HepG2 (cell line): ENCODE results near the gene TRMT1. TPM values are rescaled to one million over a fixed set of nuclear protein-coding genes. Genes with fewer than 3 reads are reported as not detected.

Experiments used
- CTCF ChIP-seq: sonication (generic); formaldehyde crosslinking; IDR thresholded peaks from 2 replicates; pipeline ENCODE4 v1.5.0; 2020; ENCODE audit warnings: mild to moderate bottlenecking, missing genetic modification reagents, moderate library complexity
- DMAP1 ChIP-seq: IDR thresholded peaks from 2 replicates; pipeline ENCODE4 v1.6.1; 2016
- GMEB1 ChIP-seq: sonication (generic); formaldehyde crosslinking; IDR thresholded peaks from 2 replicates; pipeline ENCODE4 v1.5.1; 2020; ENCODE audit warnings: missing genetic modification reagents, mild to moderate bottlenecking, borderline replicate concordance
- HNF4G ChIP-seq, 2 experiments: sonication (generic) in 1 of 2; formaldehyde crosslinking in 1 of 2; IDR thresholded peaks; 2 replicates each; pipeline versions ENCODE4 v1.4.0 to v1.6.1; 2011 to 2020; ENCODE audit warnings: borderline replicate concordance in 2 of 2, low read depth in 2 of 2, mild to moderate bottlenecking in 2 of 2, low read length in 1 of 2, missing genetic modification reagents in 1 of 2, moderate library complexity in 1 of 2
- MLX ChIP-seq: IDR thresholded peaks from 2 replicates; pipeline ENCODE4 v1.6.1; 2016
- NR2F2 ChIP-seq: IDR thresholded peaks from 2 replicates; pipeline ENCODE4 v1.6.1; 2012; ENCODE audit warnings: low read depth, inconsistent platforms, borderline replicate concordance
- SIX1 ChIP-seq: sonication (generic); formaldehyde crosslinking; IDR thresholded peaks from 2 replicates; pipeline ENCODE4 v1.4.0; 2020; ENCODE audit warnings: missing genetic modification reagents, borderline replicate concordance
- SRF ChIP-seq: IDR thresholded peaks from 2 replicates; pipeline ENCODE4 v1.6.1; 2011; ENCODE audit warnings: mild to moderate bottlenecking, low read depth, low read length, moderate library complexity
- TARDBP ChIP-seq: sonication (generic); formaldehyde crosslinking; IDR thresholded peaks from 2 replicates; pipeline ENCODE4 v1.8.0; 2022; ENCODE audit warnings: mild to moderate bottlenecking, missing genetic modification reagents
- TFDP1 ChIP-seq: IDR thresholded peaks from 2 replicates; pipeline ENCODE4 v1.6.1; 2016; ENCODE audit warnings: missing compliant biosample characterization, missing genetic modification reagents, borderline replicate concordance
- TRIM22 ChIP-seq: fragments of 450-650 bp; IDR thresholded peaks from 2 replicates; pipeline ENCODE4 v1.6.1; 2017
- ZNF335 ChIP-seq: sonication (generic); formaldehyde crosslinking; IDR thresholded peaks from 2 replicates; pipeline ENCODE4 v1.4.0; 2020; ENCODE audit warnings: missing genetic modification reagents
- ZNF687 ChIP-seq: sonication (generic); formaldehyde crosslinking; IDR thresholded peaks from 2 replicates; pipeline ENCODE4 v1.5.1; 2020; ENCODE audit warnings: mild to moderate bottlenecking, missing genetic modification reagents, moderate library complexity
- ZNF800 ChIP-seq: sonication (generic); formaldehyde crosslinking; IDR thresholded peaks from 2 replicates; pipeline ENCODE4 v1.4.0; 2020; ENCODE audit warnings: missing genetic modification reagents
- polyA plus RNA-seq, 8 experiments: library from polyadenylated mRNA; depleted of rRNA in 3 of 8; stranded (reverse) in 7 of 8; unstranded in 1 of 8; fragments of >200 nt; fragmentation: Illumina TruSeq in 4 of 8; extraction: Trizol in 4 of 8; gene quantifications; 2 replicates each; pipeline versions ENCODE4 v1.2.1 to v1.2.3, GENCODE V29; 2011 to 2016; ENCODE audit warnings: low read depth in 4 of 8, missing spikeins in 1 of 8, mixed read lengths in 1 of 8; ENCODE audit not compliant: insufficient read depth in 1 of 8
- total RNA-seq, 5 experiments: library from RNA; depleted of rRNA; stranded (reverse); fragments of >200 nt; fragmentation: Illumina TruSeq; extraction: Trizol; gene quantifications; 2 replicates each; pipeline ENCODE4 v1.2.3, GENCODE V29; 2016; ENCODE audit warnings: low read depth in 1 of 5

TRMT1 gene
- total and polyA plus RNA-seq, 2 of the 13 experiments (the other 11 are each of a cell fraction or from before 2014, with no cell fraction given): 35.5 to 44.1 TPM

GRCh38 chr19:13102666-13103580 is 13.6 kb downstream of the TRMT1 start, which contains the start of gene LYL1 (continued):
- TF ChIP-seq ZNF335 (CRISPR knock-in tag): peak; percentile 77; the same call in 1 of the 2 replicates
- TF ChIP-seq GMEB1 (CRISPR knock-in tag): no peak
- TF ChIP-seq TARDBP (CRISPR knock-in tag): no peak; the same call in 1 of the 2 replicates
- no peak; the same call in 1 of the 2 replicates for TF ChIP-seq CTCF (CRISPR knock-in tag)
- no peak for TF ChIP-seq ZNF800 (CRISPR knock-in tag)
- no peak for TF ChIP-seq HNF4G (IDR thresholded peaks at IDR 0.05; ENCODE audit: borderline replicate concordance, low read depth, low read length)
- no peak; the same call in 1 of the 2 replicates for TF ChIP-seq HNF4G (CRISPR knock-in tag; IDR thresholded peaks at IDR 0.05; ENCODE audit: borderline replicate concordance, low read depth)
- TF ChIP-seq SIX1 (CRISPR knock-in tag): no peak
- peak; percentile 90 for TF ChIP-seq ZNF687 (CRISPR knock-in tag)
- no peak for TF ChIP-seq SRF
- TF ChIP-seq TFDP1 (CRISPR knock-in tag): 0 out of 2 replicates have a peak, but pooled peaks have one; percentile 6
- no peak for TF ChIP-seq NR2F2
- TF ChIP-seq DMAP1: no peak
- TF ChIP-seq TRIM22: no peak
- TF ChIP-seq MLX (CRISPR knock-in tag): no peak
